Neural progenitor cell (in vitro differentiated cells): ENCODE results near the gene EIF4G3.

Source experiments
- EZH2 ChIP-seq: fragments of 200-600 bp; sonication (generic); IDR thresholded peaks from 2 replicates; pipeline ENCODE4 v1.6.1; 2017; ENCODE audit warnings: antibody characterized with exemption, mild to moderate bottlenecking, moderate library complexity
- TF ChIP-seq, protein P1 (sequence below): fragments of 200-600 bp; sonication (generic); IDR thresholded peaks from 2 replicates; pipeline ENCODE4 v1.5.1; 2017; ENCODE audit warnings: antibody characterized with exemption, mild to moderate bottlenecking

DNA sequence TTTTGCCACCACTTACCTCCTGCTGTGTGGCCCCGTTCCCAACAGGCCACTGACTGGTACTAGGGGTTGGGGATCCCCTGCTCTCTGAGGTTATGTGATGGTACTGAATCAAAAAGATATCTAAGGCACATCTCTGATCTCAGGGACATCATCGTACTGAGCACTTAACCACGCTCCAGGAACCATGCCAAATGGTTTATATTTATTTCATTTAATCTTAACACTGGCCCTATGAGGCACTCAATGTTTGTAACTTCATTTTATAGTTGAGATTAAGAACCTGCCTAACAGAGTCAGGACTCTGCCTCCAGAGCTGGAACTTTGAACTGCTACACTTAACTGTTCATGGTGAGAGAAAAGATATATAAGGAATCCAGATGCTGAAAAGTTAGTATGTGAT, 291.6 kb downstream of the EIF4G3 start:
- TF ChIP-seq, protein P1, sequence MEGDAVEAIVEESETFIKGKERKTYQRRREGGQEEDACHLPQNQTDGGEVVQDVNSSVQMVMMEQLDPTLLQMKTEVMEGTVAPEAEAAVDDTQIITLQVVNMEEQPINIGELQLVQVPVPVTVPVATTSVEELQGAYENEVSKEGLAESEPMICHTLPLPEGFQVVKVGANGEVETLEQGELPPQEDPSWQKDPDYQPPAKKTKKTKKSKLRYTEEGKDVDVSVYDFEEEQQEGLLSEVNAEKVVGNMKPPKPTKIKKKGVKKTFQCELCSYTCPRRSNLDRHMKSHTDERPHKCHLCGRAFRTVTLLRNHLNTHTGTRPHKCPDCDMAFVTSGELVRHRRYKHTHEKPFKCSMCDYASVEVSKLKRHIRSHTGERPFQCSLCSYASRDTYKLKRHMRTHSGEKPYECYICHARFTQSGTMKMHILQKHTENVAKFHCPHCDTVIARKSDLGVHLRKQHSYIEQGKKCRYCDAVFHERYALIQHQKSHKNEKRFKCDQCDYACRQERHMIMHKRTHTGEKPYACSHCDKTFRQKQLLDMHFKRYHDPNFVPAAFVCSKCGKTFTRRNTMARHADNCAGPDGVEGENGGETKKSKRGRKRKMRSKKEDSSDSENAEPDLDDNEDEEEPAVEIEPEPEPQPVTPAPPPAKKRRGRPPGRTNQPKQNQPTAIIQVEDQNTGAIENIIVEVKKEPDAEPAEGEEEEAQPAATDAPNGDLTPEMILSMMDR: no peak
- no peak for TF ChIP-seq EZH2
